MM.1S (cell line): Measurements from ENCODE around the gene ULK4.

Source experiments
- DNase-seq: peaks from one replicate; pipeline ENCODE4 v3.0.0-alpha.2; 2015
- H2AFZ ChIP-seq: fragments of 300-600 bp; sonication (generic); 2 replicates; pipeline ENCODE4 v1.6.0; 2016; ENCODE audit warnings: antibody characterized with exemption, low read length
- H3F3A ChIP-seq: fragments of 300-600 bp; sonication (generic); 2 replicates; pipeline ENCODE4 v1.6.1; 2016; ENCODE audit warnings: mild to moderate bottlenecking, antibody characterized with exemption, low read length, moderate library complexity, mixed read lengths; ENCODE audit not compliant: insufficient read depth
- H3K27ac ChIP-seq: fragments of 300-600 bp; sonication (generic); 2 replicates; pipeline ENCODE4 v1.5.1; 2016; ENCODE audit warnings: mild to moderate bottlenecking, low read length
- H3K27me3 ChIP-seq: fragments of 300-600 bp; sonication (generic); replicated peaks from 2 replicates; pipeline ENCODE4 v1.6.0; 2016; ENCODE audit warnings: low read length; ENCODE audit not compliant: insufficient read depth
- H3K36me3 ChIP-seq: fragments of 300-600 bp; sonication (generic); replicated peaks from 2 replicates; pipeline ENCODE4 v1.6.1; 2016; ENCODE audit warnings: mild to moderate bottlenecking, low read length, mixed read lengths; ENCODE audit not compliant: insufficient read depth
- H3K4me1 ChIP-seq: fragments of 300-600 bp; sonication (generic); 2 replicates; pipeline ENCODE4 v1.6.1; 2016; ENCODE audit warnings: low read length, mixed read lengths
- H3K4me2 ChIP-seq: fragments of 300-600 bp; sonication (generic); 2 replicates; pipeline ENCODE4 v1.6.0; 2016; ENCODE audit warnings: low read depth, low read length
- H3K4me3 ChIP-seq: fragments of 300-600 bp; sonication (generic); 2 replicates; pipeline ENCODE4 v1.5.1; 2016; ENCODE audit warnings: low read length, mixed read lengths
- H3K79me2 ChIP-seq: fragments of 300-600 bp; sonication (generic); 2 replicates; pipeline ENCODE4 v1.6.1; 2016; ENCODE audit warnings: mixed run types, low read length, mixed read lengths
- H3K9ac ChIP-seq: fragments of 300-600 bp; sonication (generic); 2 replicates; pipeline ENCODE4 v1.6.1; 2016; ENCODE audit warnings: low read length, mixed read lengths
- H3K9me2 ChIP-seq: fragments of 300-600 bp; sonication (generic); replicated peaks from 2 replicates; pipeline ENCODE4 v1.6.1; 2016; ENCODE audit warnings: mild to moderate bottlenecking, low read length, mixed read lengths; ENCODE audit not compliant: insufficient read depth
- H3K9me3 ChIP-seq: fragments of 300-600 bp; sonication (generic); replicated peaks from 2 replicates; pipeline ENCODE4 v1.6.1; 2016; ENCODE audit warnings: mild to moderate bottlenecking, low read length, mixed read lengths; ENCODE audit not compliant: insufficient read depth
- H4K20me1 ChIP-seq: fragments of 300-600 bp; sonication (generic); 2 replicates; pipeline ENCODE4 v1.6.1; 2016; ENCODE audit warnings: mild to moderate bottlenecking, low read length, moderate library complexity, mixed read lengths; ENCODE audit not compliant: insufficient read depth
- EZH2 ChIP-seq: fragments of 300-600 bp; sonication (generic); optimal IDR thresholded peaks from 2 replicates; pipeline ENCODE3; 2017; ENCODE audit warnings: low read depth, mild to moderate bottlenecking, antibody characterized with exemption, low read length, mixed read lengths
- EZH2phosphoT487 ChIP-seq: fragments of 300-600 bp; sonication (generic); IDR thresholded peaks from 2 replicates; pipeline ENCODE4 v1.6.1; 2018; ENCODE audit warnings: antibody characterized with exemption, low read length
- TF ChIP-seq, protein P1 (sequence below): fragments of 300-600 bp; sonication (generic); IDR thresholded peaks from 2 replicates; pipeline ENCODE4 v1.5.1; 2016; ENCODE audit warnings: antibody characterized with exemption, low read length, mixed read lengths

Gene ULK4

DNA sequence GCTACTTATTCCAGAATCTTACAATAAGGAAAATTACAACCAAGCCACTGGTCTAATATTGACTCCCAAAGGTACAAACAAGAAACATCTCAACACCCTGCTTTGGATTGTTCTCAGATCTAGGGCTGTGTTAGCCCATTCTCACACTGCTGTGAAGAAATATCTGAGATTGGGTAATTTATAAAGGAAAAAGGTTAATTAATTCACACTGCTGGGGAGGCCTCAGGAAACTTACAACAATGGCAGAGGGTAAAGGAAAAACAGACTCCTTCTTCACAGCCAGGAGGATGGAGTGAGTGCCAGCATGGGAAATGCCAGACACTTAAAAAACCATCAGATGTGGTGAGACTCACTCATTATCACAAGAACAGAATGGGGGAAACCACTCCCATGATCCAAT lies 208.3 kb downstream of the ULK4 start:
- H2AFZ ChIP-seq = no peak overlapping the region
- no peak overlapping the region for H3K27ac ChIP-seq
- no peaks in the 10 kb centered on the region for H3K9me2 ChIP-seq
- no peak overlapping the region for H3K4me3 ChIP-seq
- H3K9me3 ChIP-seq = no peaks in the 10 kb centered on the region
- TF ChIP-seq, protein P1, sequence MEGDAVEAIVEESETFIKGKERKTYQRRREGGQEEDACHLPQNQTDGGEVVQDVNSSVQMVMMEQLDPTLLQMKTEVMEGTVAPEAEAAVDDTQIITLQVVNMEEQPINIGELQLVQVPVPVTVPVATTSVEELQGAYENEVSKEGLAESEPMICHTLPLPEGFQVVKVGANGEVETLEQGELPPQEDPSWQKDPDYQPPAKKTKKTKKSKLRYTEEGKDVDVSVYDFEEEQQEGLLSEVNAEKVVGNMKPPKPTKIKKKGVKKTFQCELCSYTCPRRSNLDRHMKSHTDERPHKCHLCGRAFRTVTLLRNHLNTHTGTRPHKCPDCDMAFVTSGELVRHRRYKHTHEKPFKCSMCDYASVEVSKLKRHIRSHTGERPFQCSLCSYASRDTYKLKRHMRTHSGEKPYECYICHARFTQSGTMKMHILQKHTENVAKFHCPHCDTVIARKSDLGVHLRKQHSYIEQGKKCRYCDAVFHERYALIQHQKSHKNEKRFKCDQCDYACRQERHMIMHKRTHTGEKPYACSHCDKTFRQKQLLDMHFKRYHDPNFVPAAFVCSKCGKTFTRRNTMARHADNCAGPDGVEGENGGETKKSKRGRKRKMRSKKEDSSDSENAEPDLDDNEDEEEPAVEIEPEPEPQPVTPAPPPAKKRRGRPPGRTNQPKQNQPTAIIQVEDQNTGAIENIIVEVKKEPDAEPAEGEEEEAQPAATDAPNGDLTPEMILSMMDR = no peak
- TF ChIP-seq EZH2phosphoT487 (no peak), EZH2 (no peak)
- H3K4me2 ChIP-seq = no peak overlapping the region
- no peaks in the 10 kb centered on the region for H3K4me1 ChIP-seq
- H3F3A ChIP-seq = no peaks in the 10 kb centered on the region
- no peaks in the 10 kb centered on the region for H4K20me1 ChIP-seq
- H3K36me3 ChIP-seq = no peaks in the 10 kb centered on the region
- no peaks in the 10 kb centered on the region for H3K27me3 ChIP-seq
- no peaks in the 10 kb centered on the region for H3K79me2 ChIP-seq
- no peak for DNase-seq
- no peak overlapping the region for H3K9ac ChIP-seq

DNA sequence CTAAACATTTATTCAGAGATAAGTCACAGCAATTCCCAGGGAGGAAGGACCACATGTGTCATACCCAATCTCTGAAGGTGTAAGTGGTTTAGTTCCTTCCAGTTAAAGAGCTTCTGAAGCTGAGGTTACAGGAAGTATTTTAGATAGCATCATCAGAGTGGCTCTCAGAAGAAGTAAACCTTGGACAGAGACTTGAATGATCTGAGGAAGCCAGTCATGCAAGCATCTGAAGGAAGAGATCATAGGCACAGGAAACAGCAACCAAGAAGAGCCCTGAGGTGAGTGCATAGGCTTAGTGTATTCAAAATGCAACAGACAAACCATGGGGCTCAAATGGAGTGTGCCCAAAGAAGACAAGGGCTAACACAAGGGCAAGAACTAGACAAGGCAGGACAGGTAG lies 210.3 kb downstream of the ULK4 start:
- Histone ChIP-seq H3K9me2 (no peaks in the 10 kb centered on the region), H3F3A (no peaks in the 10 kb centered on the region), H3K4me1 (no peaks in the 10 kb centered on the region), H3K27ac (no peak overlapping the region), H3K36me3 (no peaks in the 10 kb centered on the region), H3K9me3 (no peaks in the 10 kb centered on the region), H2AFZ (no peak overlapping the region), H4K20me1 (no peaks in the 10 kb centered on the region), H3K79me2 (no peaks in the 10 kb centered on the region), H3K9ac (no peak overlapping the region), H3K4me2 (no peak overlapping the region), H3K4me3 (no peak overlapping the region), H3K27me3 (no peaks in the 10 kb centered on the region)
- no peak for DNase-seq
- TF ChIP-seq, protein P1 = no peak
- TF ChIP-seq EZH2 (no peak), EZH2phosphoT487 (no peak)

DNA sequence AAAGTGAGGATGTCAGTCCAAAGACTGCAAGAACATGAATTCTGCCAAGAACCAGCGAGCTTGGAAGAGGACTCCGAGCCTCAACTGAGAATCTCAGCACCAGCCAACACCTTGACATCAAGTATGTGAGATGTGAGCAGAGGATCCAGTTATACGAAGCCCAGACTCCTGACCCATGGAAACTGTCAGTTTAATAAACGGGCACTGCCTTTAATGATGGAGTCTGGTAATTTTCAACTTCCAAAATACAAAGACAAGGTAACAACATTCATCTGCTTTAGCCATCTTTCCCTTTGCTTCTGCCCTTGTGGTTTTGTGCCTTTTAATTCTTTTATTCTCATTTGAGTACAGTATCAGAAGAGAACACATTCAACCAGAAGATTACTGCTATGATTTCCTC lies 211.9 kb downstream of the ULK4 start:
- Histone ChIP-seq H3K9me2 (no peaks in the 10 kb centered on the region), H3K9me3 (no peaks in the 10 kb centered on the region), H3K4me1 (no peaks in the 10 kb centered on the region), H3F3A (no peaks in the 10 kb centered on the region), H2AFZ (no peak overlapping the region), H4K20me1 (no peaks in the 10 kb centered on the region), H3K36me3 (no peaks in the 10 kb centered on the region), H3K79me2 (no peaks in the 10 kb centered on the region), H3K27me3 (no peaks in the 10 kb centered on the region), H3K4me2 (no peak overlapping the region), H3K27ac (no peak overlapping the region), H3K4me3 (no peak overlapping the region), H3K9ac (no peak overlapping the region)
- no peak for DNase-seq
- TF ChIP-seq, protein P1 = no peak
- TF ChIP-seq EZH2 = no peak
- TF ChIP-seq EZH2phosphoT487 = no peak
